Cardiac septum (tissue), 1 donor: ENCODE results near the gene NUBP1. TPM values are rescaled to one million over a fixed set of nuclear protein-coding genes. Genes with fewer than 3 reads are reported as not detected.
"Not testable (repeated sequence)": the region's sequence is repeated elsewhere in the genome, so short reads cannot be mapped to it uniquely, and the experiment has no call there.

ENCODE experiments used
- DNase-seq: peaks from one replicate; pipeline ENCODE4 v3.0.0-alpha.2; 2020; ENCODE audit warnings: low spot score
- intact Hi-C: fragments of 100-400 bp; cut with DNase I; formaldehyde crosslinking; loops from one replicate; pipeline ENCODE4 v1.14.0; 2022
- long read RNA-seq: library from polyadenylated mRNA; unstranded; transcript quantifications from one replicate; pipeline ENCODE4 v2.0.0, GENCODE V29; 2021
- total RNA-seq: library from RNA; stranded (reverse); fragmentation: NEBNext Ultra II Directional; extraction: Animal tissue kit (Norgen Biotek cat#: 25700); gene quantifications from one replicate; pipeline ENCODE4 v1.2.1, GENCODE V29; 2021
- donor health status: DM: no; HTN: no; CAD: no.

The NUBP1 gene
- 44.6 TPM for total RNA-seq
- long read RNA-seq, transcript NUBP1-201 (11 exons, 1,228 nt): major isoform, 32 of 42 reads
- long read RNA-seq, partial matches to known transcripts: 4 of 42 reads
- long read RNA-seq, other reads (novel, unspliced or antisense): 6 of 42 reads

DNA sequence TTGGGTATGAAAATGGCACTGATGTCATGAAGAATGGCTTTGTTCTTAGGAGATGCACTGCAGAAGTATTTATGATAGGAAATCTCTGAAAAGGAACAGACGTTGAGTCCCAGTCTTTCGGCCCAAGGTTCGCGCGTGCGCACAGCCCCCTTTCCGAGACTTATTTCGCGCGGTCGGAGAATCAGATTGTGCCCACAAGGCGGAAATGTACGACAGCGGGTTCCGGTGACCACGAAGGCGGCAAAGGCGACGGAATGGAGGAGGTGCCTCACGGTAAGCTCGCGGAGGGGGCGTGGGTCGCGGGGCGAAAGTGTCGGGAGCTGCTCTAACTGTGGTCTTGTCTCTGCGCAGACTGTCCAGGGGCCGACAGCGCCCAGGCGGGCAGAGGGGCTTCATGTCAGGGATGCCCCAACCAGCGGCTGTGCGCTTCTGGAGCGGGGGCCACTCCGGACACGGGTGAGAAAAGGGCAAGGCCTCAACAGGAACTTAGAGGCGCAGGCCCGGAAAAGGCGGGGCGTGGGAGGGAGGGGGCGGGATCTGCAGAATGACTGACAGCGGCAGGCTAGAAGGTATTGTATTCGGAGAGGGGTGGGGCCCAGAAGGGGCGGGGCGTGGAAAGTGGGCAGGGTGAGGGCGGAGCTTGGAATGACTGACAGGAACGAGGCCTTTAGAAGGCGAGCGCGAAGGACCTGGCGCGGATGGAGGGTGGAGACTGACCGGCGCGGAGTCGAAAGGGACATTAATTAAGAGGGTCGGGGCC, at the start of gene NUBP1:
NUBP1 (plus strand) TSS at position 233 of the 760 bp plus-strand sequence; CDS start at position 255, 22 bp downstream.
- DNase-seq: peak; percentile 100
- intact Hi-C loops: no loop called here

DNA sequence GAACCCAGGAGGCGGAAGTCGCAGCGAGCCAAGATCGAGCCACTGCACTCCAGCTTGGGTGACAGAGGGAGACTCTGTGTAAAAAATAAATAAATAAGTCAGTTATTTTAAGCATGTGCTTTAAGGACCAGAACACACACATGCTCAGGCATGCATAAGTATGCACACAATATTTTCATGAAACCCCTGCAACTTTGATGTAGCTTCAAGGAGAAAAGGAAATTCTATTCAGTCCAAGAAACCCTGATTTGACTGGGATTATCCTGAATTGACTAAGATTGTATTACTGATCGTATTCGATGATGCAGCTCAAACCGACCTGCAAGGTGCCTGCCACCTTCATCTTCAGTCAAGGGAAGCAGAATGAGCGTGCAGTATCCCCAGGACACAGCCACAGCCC, 49.8 kb upstream of the NUBP1 start:
- DNase-seq: no peak
- intact Hi-C loops: no loop called here

DNA sequence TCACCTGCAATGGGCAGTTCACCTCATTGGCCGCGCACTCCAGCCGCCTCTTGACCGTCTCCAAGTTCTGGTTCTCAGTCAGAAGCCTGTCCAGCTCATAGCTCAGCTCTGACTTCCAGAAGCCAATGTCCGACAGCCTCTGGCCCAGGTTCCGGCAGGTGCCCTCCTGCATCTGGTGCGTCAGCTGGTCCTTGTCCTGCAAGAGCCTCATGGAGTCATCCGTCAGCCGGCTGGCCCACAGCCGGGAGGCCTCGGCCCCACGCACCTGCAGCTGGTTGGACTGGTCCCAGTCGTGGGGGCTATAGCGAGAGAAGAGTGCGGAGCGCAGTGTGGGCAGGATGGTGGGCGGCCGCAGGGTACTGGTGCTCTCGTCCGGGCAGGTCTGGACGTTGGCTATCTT, 49.3 kb upstream of the NUBP1 start:
- intact Hi-C loops: no loop called here
- no peak for DNase-seq

DNA sequence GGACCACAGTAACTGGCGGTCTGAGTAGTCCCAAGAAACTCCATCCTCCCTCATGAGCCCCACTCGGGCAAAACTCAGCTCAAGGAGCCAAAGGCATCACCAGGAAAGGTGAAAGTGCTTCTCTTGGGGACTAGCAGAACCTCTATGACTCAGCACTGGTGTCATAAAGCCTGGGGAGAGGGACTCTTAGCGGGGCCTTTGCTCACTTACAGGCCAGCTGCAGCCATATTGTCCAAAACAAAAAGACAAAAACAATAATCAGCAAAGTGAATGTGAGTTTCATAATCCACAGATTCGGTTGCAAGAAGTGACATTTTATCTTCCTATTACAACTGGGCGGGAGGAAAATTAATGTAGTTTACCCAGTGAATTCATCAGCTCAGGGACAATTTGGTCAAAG, 48.8 kb upstream of the NUBP1 start, which contains the start of gene TEKT5:
TEKT5 (minus strand) TSS at position 101 of the 400 bp plus-strand sequence; CDS start at position 44, 57 bp downstream.
- intact Hi-C loops: no loop called here

DNA sequence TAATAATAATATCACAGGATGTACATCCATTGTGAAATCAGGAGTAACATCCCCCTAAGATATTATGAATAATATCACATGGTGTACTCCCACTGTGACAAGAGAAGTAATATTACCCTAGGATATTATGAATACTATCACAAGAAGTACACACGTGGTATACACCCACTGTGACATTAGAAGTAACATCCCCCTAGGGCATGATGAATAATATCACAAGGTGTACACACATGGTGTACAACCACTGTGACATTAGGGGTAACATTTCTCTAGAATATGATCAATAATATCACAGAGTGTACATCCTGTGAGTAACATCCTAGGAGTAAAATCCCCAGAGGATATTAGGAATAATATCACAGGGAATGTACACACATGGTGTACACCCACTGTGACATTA, 43.9 kb upstream of the NUBP1 start:
- DNase-seq: no peak
- intact Hi-C loops: no loop called here

More for the DNA sequence above, 48.8 kb upstream of the NUBP1 start, which contains the start of gene TEKT5:
- no peak for DNase-seq

DNA sequence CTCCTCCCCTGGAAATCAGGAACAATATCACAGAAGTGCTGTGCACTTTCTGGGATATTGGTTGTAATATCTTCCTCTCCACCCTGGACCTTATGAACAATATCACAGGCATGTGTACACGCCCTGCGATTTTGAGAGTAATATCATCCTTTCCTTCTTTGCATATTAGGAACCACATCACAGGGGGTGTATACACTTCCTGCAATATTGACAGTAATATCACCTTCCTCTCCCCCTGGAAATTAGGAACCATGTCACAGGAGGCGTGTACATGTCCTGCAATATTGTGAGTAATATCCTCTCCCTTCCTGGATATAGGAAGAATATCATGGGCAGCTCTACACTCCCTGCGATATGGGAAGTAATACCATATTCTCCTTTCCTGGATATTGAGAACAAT, 34.7 kb upstream of the NUBP1 start:
- intact Hi-C loops: no loop called here
- no peak for DNase-seq

DNA sequence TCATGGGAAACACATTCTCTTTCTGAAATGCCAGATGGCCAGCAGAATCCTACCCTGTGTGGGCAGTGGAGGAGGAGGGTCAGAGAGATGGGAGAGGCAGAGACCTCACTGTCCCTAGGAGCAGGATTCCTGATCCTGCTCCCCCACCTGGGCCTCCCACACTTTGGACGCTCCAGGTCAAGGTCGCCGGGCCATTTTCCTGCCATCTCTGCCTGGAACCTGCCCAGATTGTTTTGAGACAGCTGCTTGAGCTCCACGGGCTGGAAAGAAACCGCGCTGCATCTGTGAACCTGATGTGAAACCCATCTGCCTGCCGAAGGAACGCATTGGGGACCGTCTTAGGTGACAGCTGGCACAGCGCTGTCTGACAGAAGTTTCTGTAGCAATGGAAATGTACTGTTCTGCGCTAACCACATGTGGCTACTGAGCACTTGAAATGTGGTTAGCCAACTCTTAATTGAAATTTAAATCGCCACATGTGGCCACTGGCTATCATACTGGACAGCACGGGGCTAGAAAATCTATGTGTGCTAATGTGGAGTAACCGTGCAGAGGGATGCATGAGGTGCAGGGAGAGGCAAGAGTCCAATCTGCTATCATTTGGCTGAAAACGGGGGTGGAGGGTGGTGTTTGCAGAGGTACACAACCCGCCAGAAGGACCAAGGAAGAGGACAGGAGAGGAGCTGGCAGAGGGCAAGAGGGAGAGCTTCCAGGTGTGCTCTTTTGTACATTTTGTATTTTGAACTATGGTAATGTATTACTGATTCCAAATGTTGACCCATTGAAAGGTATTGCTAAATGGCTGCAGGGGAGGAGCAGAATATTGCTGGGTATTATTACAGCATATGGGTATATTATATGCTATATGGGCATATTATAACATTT, 15.4 kb upstream of the NUBP1 start:
- DNase-seq: no peak
- intact Hi-C loops: no loop called here

DNA sequence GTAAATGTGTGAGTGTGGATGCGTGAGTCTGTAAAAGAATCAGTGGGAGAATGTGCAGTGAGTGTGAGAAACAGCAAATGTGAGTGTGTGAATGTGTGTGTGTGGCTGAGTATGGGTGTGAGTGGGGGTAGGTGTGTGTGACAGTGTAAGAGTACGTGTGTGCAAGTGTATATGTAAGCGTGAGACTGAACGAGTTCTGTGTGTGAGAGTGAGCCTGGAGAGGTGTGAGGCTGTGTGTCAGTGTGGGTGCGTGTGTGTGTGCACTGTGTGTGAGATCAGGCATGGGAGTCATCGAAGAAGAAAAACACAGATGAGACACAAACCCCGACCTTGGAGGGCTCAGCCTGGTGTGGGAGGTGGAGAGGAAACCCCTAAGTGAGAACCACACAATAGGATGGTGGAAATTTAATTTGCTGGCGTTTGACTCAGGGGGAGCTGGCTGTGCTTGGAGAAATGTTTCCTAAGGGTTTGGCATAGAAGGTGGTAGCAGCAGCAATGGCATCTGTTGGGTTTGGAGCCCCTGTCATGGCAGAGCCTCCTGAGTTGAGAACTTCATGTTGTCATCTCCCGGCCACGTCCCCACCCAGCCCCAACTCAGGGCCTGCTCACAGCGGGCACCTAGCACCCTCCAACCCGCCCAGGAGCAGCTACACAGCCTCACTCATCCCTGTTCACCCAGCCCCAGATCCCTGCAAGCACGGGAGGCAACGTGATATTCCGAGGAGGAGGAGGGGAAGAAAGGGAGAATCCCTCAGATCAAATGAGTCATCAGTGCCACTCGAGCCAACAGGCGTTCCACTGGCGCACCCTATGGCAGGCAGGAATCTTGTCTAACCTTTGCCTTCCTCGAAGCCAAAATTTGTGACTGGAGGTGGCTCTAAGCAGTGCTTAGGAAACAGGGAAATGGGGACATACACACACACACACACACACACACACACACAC, 14.3 kb upstream of the NUBP1 start:
- DNase-seq: no peak
- intact Hi-C loops: loop anchor here (10.0 kb wide), 1 partner anchor 415 kb away; no protein-coding TSS in a partner anchor

DNA sequence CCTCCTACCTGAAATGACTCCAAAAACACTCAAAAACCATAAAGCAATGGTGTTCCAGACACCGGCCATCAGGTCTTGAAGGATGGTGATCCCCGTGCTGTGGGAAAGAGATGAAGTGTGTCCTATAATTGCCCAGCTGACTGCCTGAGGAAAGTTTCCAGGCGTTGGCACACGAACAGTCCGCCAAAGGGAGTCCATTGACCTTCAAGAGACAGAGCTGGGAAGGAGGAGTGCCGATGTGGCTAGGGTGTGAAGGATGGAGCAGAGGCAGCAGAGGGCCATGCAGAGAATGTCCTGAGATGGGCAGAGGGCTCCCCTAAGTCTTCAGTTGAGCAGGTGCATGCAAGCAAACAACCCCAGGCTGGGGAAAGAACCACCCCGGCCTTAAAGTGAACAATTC, 11.9 kb upstream of the NUBP1 start:
- DNase-seq: no peak
- intact Hi-C loops: loop anchor here (10.0 kb wide), 1 partner anchor 417 kb away; no protein-coding TSS in a partner anchor

DNA sequence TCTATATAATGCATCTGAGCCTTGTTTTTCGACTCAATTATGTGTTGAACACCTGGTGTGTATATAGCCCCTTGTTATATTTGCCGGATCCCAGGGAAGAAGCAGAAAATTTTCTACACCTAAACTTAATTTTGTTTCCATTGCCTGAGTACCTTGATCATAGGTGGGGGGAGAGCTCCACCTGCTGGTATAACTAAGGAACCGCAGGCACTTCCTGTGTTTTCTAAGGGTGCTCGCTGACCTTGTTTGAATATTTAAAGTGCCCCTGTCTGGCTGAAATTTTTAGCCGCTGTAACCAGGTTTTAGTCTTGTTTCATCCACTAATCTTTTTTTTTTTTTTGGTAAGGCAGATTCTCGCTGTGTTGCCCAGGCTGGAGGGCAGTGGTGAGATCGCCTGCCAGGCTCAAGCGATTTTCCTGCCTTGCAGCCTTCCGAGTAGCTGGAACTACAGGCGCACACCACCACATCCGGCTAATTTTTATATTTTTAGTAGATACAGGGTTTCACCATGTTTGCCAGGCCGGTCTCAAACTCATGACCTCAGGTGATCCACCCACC, 6.5 kb upstream of the NUBP1 start:
- intact Hi-C loops: loop anchor here (2.0 to 10.0 kb wide), 3 partner anchors 160 to 422 kb away; no protein-coding TSS in a partner anchor
- DNase-seq: no peak

DNA sequence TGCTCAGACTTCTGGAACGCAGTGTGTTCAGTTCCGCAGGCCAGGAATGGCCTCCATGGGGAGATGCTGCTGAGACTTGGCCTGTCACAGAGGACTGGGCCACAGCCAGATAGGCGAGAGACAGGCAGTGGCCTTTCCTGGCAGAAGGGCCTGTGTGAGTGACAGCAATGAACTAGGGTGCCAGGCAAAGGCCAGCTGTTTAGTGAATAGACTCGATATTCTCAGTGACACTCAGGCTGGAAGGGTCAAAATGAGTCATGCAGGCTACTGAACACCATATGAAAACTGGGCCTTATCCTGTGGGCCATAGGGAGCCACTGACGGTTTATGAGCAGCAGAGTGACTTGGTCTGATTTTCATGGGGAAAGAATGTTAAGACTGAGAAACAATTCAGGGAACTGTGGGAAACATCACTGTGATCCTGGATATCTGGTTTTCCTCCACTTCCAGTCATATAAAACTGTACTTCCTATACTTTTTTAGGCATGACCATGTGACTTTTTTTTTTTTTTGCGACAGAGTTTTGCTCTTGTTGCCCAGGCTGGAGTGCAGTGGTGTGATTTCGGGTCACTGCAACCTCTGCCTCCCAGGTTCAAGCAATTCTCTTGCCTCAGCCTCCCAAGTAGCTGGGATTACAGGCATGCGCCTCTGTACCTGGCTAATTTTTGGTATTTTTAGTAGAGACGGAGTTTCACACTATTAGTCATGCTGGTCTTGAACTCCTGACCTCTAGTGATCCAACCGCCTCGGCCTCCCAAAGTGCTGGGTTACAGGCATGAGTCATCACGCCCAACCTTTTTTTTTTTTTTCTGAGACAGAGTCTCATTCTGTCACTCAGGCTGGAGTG, 5.2 kb upstream of the NUBP1 start:
- peak; percentile 90 for DNase-seq
- intact Hi-C loops: loop anchor here (2.0 to 10.0 kb wide), 4 partner anchors 90 to 424 kb away; no protein-coding TSS in a partner anchor

DNA sequence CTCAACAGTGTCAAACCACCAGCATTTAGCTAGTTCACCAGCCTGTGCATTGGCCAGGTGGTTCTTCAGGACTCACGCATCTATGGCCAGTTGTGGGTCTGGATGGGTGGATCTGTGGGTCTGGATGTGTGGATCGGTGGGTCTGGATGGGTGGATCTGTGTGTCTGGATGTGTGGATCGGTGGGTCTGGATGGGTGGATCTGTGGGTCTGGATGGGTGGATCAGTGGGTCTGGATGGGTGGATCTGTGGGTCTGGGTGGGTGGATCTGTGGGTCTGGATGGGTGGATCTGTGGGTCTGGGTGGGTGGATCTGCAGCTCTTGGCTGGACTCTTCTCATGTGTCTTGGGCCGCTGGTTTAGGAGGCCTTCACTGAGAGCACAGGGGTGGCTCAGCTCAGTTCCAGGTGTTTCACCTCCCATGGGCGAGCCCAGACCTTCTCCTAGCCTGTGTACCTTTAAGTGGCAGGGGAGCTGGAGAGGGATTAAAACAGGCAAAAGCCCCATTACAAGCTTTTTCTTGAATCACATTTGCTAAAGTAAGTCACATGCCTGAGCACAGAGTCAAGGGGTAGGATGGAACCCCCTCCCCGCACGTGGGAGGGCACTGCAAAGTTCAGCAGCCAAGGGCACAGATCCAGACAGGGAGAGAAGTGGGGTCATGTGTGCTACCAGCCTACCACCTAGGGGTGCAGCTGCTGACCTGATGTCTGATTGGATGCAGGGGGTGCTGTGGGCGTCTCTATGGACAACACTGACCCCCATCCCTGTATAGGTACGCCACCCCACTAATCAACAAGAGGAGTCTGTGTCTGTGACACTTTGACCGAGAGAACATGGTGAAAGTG, 3.4 kb upstream of the NUBP1 start:
- intact Hi-C loops: loop anchor here (2.0 to 10.0 kb wide), 4 partner anchors 89 to 425 kb away; no protein-coding TSS in a partner anchor
- no peak for DNase-seq

DNA sequence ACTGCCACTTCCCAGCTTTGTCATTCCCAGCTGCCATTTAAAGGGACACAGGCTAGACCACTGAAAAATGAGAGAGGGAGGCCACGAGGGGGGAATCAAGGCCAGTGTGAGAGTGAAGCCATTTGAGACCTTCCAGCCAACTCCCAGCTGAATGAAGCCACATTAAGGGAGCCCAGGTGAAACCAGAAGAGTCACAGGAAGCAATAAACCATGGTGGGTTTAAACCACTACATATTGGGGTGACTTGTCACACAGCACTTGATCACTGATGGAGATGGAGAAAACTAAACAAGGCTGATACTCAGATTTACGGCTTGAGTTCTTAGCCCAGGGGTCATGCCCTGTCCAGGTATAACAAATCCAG, 2.8 kb upstream of the NUBP1 start:
- intact Hi-C loops: no loop called here
- no peak for DNase-seq

DNA sequence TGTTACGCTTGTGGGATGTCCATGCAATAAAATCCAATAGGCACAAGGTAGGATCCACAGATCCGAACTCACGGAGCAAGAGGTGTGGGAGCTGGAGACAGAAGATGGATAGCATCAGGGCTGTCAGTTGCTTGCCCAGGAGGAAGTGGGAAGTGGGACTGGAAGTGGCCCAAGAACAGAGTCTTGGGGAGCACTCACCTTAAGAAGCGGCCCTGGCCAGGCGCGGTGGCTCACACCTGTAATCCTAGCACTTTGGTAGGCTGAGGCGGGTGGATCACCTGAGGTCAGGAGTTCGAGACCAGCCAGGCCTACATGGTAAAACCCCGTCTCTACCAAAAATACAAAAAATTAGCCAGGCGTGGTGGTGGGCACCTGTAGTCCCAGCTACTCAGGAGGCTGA, 2.4 kb upstream of the NUBP1 start:
- intact Hi-C loops, DNase-seq: not testable (repeated sequence)

DNA sequence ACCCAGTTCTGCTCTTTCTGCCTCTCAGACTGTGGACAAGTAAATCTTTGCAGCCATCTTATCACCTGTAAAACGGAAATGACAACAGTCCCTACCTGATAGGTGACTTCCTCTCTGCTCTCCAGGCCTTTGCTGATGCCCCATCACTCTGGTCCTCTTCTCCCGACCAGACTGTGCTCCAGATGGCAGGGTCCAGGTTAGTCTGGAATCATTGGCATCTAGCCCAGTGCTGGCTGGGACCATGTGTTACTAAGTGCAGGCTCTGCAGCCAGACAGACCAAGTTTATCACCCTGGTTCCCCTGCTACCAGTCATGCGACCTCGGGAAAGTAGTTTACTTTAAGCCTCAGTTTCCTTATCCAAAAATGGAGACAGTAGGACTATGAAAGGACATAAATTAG, 1.8 kb upstream of the NUBP1 start:
- DNase-seq: peak; percentile 85
- intact Hi-C loops: no loop called here

DNA sequence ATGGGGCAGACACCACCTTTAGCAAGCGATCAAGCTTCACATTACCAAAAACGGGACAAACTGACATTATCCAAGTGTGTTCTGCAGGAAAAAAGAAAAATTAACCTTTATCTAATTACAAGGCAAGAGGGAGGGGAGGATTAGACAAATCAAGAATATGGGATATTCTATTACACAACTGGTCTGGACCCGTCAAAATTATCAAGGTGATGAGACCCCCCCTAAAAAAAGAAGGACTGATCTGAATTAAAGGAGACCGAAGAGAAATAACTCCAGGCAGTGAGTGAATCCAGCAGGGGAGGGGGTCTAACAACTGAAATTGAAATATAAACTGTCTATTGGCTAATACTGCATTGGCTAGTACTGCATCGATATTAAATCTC, 424 bp upstream of the NUBP1 start:
- intact Hi-C loops: no loop called here
- no peak for DNase-seq
